ENCODE measurements around the gene FKRP. TPM values are rescaled to one million over a fixed set of nuclear protein-coding genes. Genes with fewer than 3 reads are reported as not detected.

FKRP gene
- total RNA-seq, 1 experiment from 2014 or later = 19.4 TPM

DNA sequence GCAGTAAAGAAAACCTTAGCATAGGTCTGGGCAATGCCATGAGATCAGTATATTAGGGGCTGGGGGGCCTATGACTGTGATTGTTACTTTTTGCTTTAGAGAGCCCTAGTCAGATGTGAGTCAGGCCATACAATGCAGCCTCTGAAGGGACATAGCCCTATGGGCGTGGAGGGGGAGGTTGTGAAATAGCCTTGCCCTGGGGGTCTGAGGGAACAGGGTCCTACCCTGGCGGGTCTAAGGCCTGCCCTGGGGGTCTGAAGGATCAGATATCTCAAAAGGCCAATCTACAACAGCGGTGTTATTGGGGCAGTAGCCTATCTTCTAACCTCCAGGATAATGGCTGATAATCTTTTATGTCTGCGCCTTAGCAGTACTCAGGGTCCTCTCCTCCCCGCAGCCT is 56.3 kb downstream of the FKRP start:
- no peak overlapping the region for H3K27ac ChIP-seq (ENCODE audit: low read depth, low read length)
- H3K4me1 ChIP-seq (ENCODE audit: control insufficient read depth in 1 of 2, insufficient read depth in 2 of 2, low read length in 2 of 2) = no peaks in the 10 kb centered on the region; a peak in 1 of 4 replicates
- H4K20me1 ChIP-seq (ENCODE audit: insufficient read depth) = no peaks in the 10 kb centered on the region
- H3K36me3 ChIP-seq (ENCODE audit: control insufficient read depth in 1 of 2, insufficient read depth in 2 of 2, low read length in 2 of 2) = no peaks in the 10 kb centered on the region
- H3K27me3 ChIP-seq (ENCODE audit: insufficient read depth, low read length) = no peaks in the 10 kb centered on the region
- H3K4me3 ChIP-seq (replicated peaks in 1 of 2; ENCODE audit: low read depth in 1 of 2, low read length in 2 of 2) = no peak overlapping the region
- no peak overlapping the region for H3K9ac ChIP-seq (ENCODE audit: low read length)
- intact Hi-C loops (cut with micrococcal nuclease) = no loop called here
- no peaks in the 10 kb centered on the region for H3K9me2 ChIP-seq (ENCODE audit: insufficient read depth)
- TF ChIP-seq EZH2phosphoT487 (IDR thresholded peaks at IDR 0.05; ENCODE audit: borderline replicate concordance) (no peak), ZNF274 (IDR thresholded peaks at IDR 0.05; ENCODE audit: low read depth, low read length) (no peak), ELF1 (IDR thresholded peaks at IDR 0.05; ENCODE audit: borderline replicate concordance, low read depth) (no peak), RAD21 (IDR thresholded peaks at IDR 0.05; ENCODE audit: low read depth) (no peak), EZH2 (IDR thresholded peaks at IDR 0.05) (no peak), EGR1 (IDR thresholded peaks at IDR 0.05; ENCODE audit: low read depth) (no peak), SP1 (IDR thresholded peaks at IDR 0.05; ENCODE audit: low read depth) (no peak), SRF (IDR thresholded peaks at IDR 0.05; ENCODE audit: low read depth) (no peak)
- TF ChIP-seq, protein P1, sequence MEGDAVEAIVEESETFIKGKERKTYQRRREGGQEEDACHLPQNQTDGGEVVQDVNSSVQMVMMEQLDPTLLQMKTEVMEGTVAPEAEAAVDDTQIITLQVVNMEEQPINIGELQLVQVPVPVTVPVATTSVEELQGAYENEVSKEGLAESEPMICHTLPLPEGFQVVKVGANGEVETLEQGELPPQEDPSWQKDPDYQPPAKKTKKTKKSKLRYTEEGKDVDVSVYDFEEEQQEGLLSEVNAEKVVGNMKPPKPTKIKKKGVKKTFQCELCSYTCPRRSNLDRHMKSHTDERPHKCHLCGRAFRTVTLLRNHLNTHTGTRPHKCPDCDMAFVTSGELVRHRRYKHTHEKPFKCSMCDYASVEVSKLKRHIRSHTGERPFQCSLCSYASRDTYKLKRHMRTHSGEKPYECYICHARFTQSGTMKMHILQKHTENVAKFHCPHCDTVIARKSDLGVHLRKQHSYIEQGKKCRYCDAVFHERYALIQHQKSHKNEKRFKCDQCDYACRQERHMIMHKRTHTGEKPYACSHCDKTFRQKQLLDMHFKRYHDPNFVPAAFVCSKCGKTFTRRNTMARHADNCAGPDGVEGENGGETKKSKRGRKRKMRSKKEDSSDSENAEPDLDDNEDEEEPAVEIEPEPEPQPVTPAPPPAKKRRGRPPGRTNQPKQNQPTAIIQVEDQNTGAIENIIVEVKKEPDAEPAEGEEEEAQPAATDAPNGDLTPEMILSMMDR (IDR thresholded peaks at IDR 0.05 in 2 of 3, conservative IDR thresholded peaks at IDR 0.05 in 1 of 3; ENCODE audit: borderline replicate concordance in 1 of 3, insufficient read depth in 1 of 3, low read depth in 2 of 3, low read length in 2 of 3) = no peak
- TF ChIP-seq, protein P2, sequence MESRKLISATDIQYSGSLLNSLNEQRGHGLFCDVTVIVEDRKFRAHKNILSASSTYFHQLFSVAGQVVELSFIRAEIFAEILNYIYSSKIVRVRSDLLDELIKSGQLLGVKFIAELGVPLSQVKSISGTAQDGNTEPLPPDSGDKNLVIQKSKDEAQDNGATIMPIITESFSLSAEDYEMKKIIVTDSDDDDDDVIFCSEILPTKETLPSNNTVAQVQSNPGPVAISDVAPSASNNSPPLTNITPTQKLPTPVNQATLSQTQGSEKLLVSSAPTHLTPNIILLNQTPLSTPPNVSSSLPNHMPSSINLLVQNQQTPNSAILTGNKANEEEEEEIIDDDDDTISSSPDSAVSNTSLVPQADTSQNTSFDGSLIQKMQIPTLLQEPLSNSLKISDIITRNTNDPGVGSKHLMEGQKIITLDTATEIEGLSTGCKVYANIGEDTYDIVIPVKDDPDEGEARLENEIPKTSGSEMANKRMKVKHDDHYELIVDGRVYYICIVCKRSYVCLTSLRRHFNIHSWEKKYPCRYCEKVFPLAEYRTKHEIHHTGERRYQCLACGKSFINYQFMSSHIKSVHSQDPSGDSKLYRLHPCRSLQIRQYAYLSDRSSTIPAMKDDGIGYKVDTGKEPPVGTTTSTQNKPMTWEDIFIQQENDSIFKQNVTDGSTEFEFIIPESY (IDR thresholded peaks at IDR 0.05; ENCODE audit: extremely low read depth, insufficient replicate concordance, low read length) = no peak
- TF ChIP-seq, protein P3, sequence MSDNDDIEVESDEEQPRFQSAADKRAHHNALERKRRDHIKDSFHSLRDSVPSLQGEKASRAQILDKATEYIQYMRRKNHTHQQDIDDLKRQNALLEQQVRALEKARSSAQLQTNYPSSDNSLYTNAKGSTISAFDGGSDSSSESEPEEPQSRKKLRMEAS (IDR thresholded peaks at IDR 0.05) = no peak
- TF ChIP-seq, protein P4, sequence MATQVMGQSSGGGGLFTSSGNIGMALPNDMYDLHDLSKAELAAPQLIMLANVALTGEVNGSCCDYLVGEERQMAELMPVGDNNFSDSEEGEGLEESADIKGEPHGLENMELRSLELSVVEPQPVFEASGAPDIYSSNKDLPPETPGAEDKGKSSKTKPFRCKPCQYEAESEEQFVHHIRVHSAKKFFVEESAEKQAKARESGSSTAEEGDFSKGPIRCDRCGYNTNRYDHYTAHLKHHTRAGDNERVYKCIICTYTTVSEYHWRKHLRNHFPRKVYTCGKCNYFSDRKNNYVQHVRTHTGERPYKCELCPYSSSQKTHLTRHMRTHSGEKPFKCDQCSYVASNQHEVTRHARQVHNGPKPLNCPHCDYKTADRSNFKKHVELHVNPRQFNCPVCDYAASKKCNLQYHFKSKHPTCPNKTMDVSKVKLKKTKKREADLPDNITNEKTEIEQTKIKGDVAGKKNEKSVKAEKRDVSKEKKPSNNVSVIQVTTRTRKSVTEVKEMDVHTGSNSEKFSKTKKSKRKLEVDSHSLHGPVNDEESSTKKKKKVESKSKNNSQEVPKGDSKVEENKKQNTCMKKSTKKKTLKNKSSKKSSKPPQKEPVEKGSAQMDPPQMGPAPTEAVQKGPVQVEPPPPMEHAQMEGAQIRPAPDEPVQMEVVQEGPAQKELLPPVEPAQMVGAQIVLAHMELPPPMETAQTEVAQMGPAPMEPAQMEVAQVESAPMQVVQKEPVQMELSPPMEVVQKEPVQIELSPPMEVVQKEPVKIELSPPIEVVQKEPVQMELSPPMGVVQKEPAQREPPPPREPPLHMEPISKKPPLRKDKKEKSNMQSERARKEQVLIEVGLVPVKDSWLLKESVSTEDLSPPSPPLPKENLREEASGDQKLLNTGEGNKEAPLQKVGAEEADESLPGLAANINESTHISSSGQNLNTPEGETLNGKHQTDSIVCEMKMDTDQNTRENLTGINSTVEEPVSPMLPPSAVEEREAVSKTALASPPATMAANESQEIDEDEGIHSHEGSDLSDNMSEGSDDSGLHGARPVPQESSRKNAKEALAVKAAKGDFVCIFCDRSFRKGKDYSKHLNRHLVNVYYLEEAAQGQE (IDR thresholded peaks at IDR 0.05; ENCODE audit: low read depth) = no peak
- POLR2A ChIA-PET = no interaction called here
- no TSS peak for BruUV-seq (replicated peaks)
- RAD21 ChIA-PET (ENCODE audit: low non-redundant PET in 1 of 2, low total read pairs in 2 of 2, uncharacterized antibody in 2 of 2, unreplicated experiment in 2 of 2) = no interaction called here
- CTCF ChIA-PET = no interaction called here
- H3K79me2 ChIP-seq (ENCODE audit: insufficient read depth, low read length) = no peaks in the 10 kb centered on the region
- H2AFZ ChIP-seq (ENCODE audit: low read depth, low read length, poor library complexity, severe bottlenecking) = no peak overlapping the region
- H3K9me3 ChIP-seq (ENCODE audit: control insufficient read depth in 1 of 2, insufficient read depth in 1 of 2, low read depth in 1 of 2, low read length in 2 of 2) = no peaks in the 10 kb centered on the region
- ATAC-seq = no peak
- H3K4me2 ChIP-seq (ENCODE audit: low read length) = no peak overlapping the region
- DNase-seq (ENCODE audit: low read depth, low spot score) = no peak
